PC-3 (cell line): Measurements from ENCODE around the gene SPACA4. TPM values are rescaled to one million over a fixed set of nuclear protein-coding genes. Genes with fewer than 3 reads are reported as not detected.
A peak's percentile ranks its signal among the peaks of the same experiment; 100 is the strongest.

Experiments
- ATAC-seq: fragments of 200-7000 bp; cut with Tn5 transposase; 2 replicates; pipeline ENCODE4 v1.9.1; 2020; ENCODE audit warnings: mild to moderate bottlenecking, moderate library complexity
- BruUV-seq: library from RNA; stranded (reverse); fragments of 400-500 nt; replicated peaks from 2 replicates; lab custom pipeline; 2021; lab: Mats Ljungman, UMichigan
- CTCF ChIA-PET: fragments of 300-600 bp; sonication (Branson Sonifier 250); formaldehyde crosslinking; loops from one replicate; lab custom pipeline; 2022; ENCODE audit warnings: antibody characterized with exemption; lab: Charles Lee
- POLR2A ChIA-PET: fragments of 300-600 bp; sonication (Branson Sonifier 250); formaldehyde crosslinking; loops from one replicate; lab custom pipeline; 2022; ENCODE audit warnings: antibody characterized with exemption; ENCODE audit not compliant: unreplicated experiment; lab: Charles Lee
- DNase-seq: peaks from one replicate; pipeline ENCODE4 v3.0.0-alpha.2; 2015
- H2AFZ ChIP-seq: fragments of 300-600 bp; sonication (generic); 2 replicates; pipeline ENCODE4 v1.6.0; 2016; ENCODE audit warnings: antibody characterized with exemption, low read length
- H3F3A ChIP-seq: fragments of 300-600 bp; sonication (generic); one replicate; pipeline ENCODE4 v1.6.0; 2017; ENCODE audit warnings: antibody characterized with exemption, low read length, control low read depth, mild to moderate bottlenecking; ENCODE audit not compliant: unreplicated experiment
- H3K27ac ChIP-seq: fragments of 300-600 bp; sonication (generic); 2 replicates; pipeline ENCODE4 v1.5.1; 2016; ENCODE audit warnings: mild to moderate bottlenecking, low read length
- H3K27me3 ChIP-seq: fragments of 300-600 bp; sonication (generic); 2 replicates; pipeline ENCODE4 v1.6.1; 2016; ENCODE audit warnings: low read length, mixed read lengths
- H3K36me3 ChIP-seq: fragments of 300-600 bp; sonication (generic); 2 replicates; pipeline ENCODE4 v1.6.1; 2016; ENCODE audit warnings: low read depth, mixed run types, low read length, mixed read lengths
- H3K4me1 ChIP-seq: fragments of 300-600 bp; sonication (generic); 2 replicates; pipeline ENCODE4 v1.5.1; 2016; ENCODE audit warnings: low read length; ENCODE audit not compliant: insufficient read depth
- H3K4me2 ChIP-seq: fragments of 300-600 bp; sonication (generic); 2 replicates; pipeline ENCODE4 v1.6.0; 2016; ENCODE audit warnings: low read length
- H3K4me3 ChIP-seq: fragments of 300-600 bp; sonication (generic); 2 replicates; pipeline ENCODE4 v1.5.1; 2016; ENCODE audit warnings: mild to moderate bottlenecking, low read length, mixed read lengths
- H3K79me2 ChIP-seq: fragments of 300-600 bp; sonication (generic); 2 replicates; pipeline ENCODE4 v1.6.1; 2017; ENCODE audit warnings: low read length, mixed read lengths
- H3K9ac ChIP-seq: fragments of 300-600 bp; sonication (generic); 2 replicates; pipeline ENCODE4 v1.6.0; 2016; ENCODE audit warnings: mild to moderate bottlenecking, low read length
- H3K9me2 ChIP-seq: fragments of 300-600 bp; sonication (generic); replicated peaks from 2 replicates; pipeline ENCODE4 v1.6.1; 2016; ENCODE audit warnings: mixed run types, low read length, mixed read lengths
- H3K9me3 ChIP-seq: fragments of 300-600 bp; sonication (generic); 2 replicates; pipeline ENCODE4 v1.6.1; 2016; ENCODE audit warnings: low read length, mixed read lengths
- H4K20me1 ChIP-seq: fragments of 300-600 bp; sonication (generic); 2 replicates; pipeline ENCODE4 v1.6.1; 2016; ENCODE audit warnings: low read length, mixed read lengths
- EZH2 ChIP-seq: fragments of 300-600 bp; sonication (generic); IDR thresholded peaks from one replicate; pipeline ENCODE4 v1.6.1; 2017; ENCODE audit warnings: antibody characterized with exemption, mild to moderate bottlenecking, low read length; ENCODE audit not compliant: unreplicated experiment
- EZH2phosphoT487 ChIP-seq: fragments of 300-600 bp; sonication (generic); IDR thresholded peaks from 2 replicates; pipeline ENCODE4 v1.6.1; 2018; ENCODE audit warnings: mild to moderate bottlenecking, antibody characterized with exemption, low read length, borderline replicate concordance
- intact Hi-C: fragments of 100-400 bp; cut with micrococcal nuclease; formaldehyde crosslinking; loops from 2 replicates; pipeline ENCODE4 v1.9.0; 2023
- total RNA-seq: library from RNA; depleted of rRNA; stranded (reverse); fragments of >200 nt; gene quantifications from 2 replicates; pipeline ENCODE4 v1.2.3, GENCODE V29; 2014
- TF ChIP-seq, protein P1 (sequence below): fragments of 300-600 bp; sonication (generic); conservative IDR thresholded peaks from 2 replicates; pipeline ENCODE4 v1.5.1; 2017; ENCODE audit warnings: antibody characterized with exemption, low read depth, mild to moderate bottlenecking, low read length

SPACA4 gene
- total RNA-seq, 1 experiment from 2014 or later = not detected

DNA sequence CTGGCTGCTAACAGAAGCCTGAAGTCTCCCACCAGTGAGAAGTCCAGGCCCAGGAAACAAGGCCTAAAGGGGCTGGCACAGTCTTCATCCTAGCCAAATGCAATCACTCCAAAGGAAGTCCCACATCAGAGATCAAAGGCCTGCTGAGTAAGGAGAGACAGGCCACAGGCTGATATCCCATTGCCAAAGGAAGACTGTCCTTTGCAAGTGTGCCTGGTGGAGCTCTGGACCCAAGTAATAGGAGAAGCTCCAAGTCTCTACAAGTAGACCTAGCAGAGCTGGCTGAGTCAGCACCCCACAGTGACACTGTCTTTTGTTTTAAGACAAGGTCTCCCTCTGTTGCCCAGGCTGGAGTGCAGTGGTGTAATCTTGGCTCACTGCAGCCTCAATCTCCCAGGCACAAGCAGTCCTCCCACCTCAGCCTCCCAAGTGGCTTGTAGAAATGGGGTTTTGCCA is 26.2 kb downstream of the SPACA4 start:
- Histone ChIP-seq H3K4me3 (no peak overlapping the region), H3K4me2 (no peak overlapping the region), H3K9me3 (no peaks in the 10 kb centered on the region), H3K27ac (no peak overlapping the region), H3K9me2 (no peaks in the 10 kb centered on the region), H2AFZ (no peak overlapping the region), H3K27me3 (no peaks in the 10 kb centered on the region), H3K79me2 (no peaks in the 10 kb centered on the region), H3K36me3 (no peaks in the 10 kb centered on the region), H3K9ac (no peak overlapping the region), H3K4me1 (peaks cover 21% of the 10 kb centered on the region), H3F3A (peaks cover 3% of the 10 kb centered on the region), H4K20me1 (no peaks in the 10 kb centered on the region)
- POLR2A ChIA-PET = interaction anchor here (0.7 kb wide), 1 partner anchor 13 kb away, joined by 5 read pairs; the partner anchor contains the start of gene SPHK2
- CTCF ChIA-PET = no interaction called here
- ATAC-seq (no peak), DNase-seq (no peak)
- no TSS peak for BruUV-seq
- intact Hi-C loops = no loop called here
- TF ChIP-seq EZH2 (no peak), EZH2phosphoT487 (no peak)
- TF ChIP-seq, protein P1, sequence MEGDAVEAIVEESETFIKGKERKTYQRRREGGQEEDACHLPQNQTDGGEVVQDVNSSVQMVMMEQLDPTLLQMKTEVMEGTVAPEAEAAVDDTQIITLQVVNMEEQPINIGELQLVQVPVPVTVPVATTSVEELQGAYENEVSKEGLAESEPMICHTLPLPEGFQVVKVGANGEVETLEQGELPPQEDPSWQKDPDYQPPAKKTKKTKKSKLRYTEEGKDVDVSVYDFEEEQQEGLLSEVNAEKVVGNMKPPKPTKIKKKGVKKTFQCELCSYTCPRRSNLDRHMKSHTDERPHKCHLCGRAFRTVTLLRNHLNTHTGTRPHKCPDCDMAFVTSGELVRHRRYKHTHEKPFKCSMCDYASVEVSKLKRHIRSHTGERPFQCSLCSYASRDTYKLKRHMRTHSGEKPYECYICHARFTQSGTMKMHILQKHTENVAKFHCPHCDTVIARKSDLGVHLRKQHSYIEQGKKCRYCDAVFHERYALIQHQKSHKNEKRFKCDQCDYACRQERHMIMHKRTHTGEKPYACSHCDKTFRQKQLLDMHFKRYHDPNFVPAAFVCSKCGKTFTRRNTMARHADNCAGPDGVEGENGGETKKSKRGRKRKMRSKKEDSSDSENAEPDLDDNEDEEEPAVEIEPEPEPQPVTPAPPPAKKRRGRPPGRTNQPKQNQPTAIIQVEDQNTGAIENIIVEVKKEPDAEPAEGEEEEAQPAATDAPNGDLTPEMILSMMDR = no peak

DNA sequence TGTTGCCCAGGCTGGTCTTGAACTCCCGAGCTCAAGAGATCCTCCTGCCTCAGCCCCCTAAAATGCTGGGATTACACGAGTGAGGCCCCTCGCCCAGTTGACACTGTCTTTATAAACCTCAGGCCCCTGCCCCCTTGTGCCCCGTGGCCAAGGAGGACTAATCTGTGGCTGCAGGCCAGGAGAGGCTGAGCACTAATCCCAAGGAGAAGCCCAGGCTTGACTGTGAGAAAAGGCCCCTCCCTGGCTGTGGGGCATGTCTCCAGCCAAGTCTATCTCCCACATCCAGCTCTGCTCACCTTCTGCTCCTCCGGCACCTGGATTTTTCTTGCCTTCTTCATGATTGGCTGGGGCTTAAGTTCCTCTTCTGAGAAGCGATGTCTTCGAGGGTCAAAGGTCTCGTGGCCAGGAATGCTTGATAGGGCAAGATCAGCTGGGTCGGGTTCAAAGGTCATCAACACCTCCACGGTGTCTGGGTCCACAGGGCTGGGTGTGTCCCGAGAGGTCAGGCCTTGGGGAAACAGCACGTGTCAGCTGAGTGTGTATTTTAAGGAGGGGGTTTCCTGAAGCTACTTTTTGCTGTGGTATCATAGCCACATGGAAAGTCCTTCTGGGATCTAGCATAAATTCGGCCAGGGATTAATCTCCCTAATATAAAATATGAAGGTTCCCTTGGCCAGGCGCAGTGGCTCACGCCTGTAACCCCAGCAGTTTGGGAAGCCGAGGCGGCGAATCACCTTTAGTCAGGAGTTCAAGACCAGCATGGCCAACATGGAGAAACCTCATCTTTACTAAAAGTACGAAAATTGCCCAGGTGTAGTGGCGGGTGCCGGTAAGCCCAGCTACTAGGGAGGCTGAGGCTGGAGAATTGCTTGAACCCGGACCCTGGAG is 26.9 kb downstream of the SPACA4 start:
- Histone ChIP-seq H2AFZ (no peak overlapping the region), H3K4me2 (no peak overlapping the region; the same call in 1 of the 2 replicates), H3K9me3 (no peaks in the 10 kb centered on the region), H3K79me2 (no peaks in the 10 kb centered on the region), H4K20me1 (no peaks in the 10 kb centered on the region), H3K9ac (no peak overlapping the region), H3K27me3 (no peaks in the 10 kb centered on the region), H3K4me3 (no peak overlapping the region), H3K27ac (no peak overlapping the region), H3K9me2 (no peaks in the 10 kb centered on the region), H3F3A (peaks cover 3% of the 10 kb centered on the region), H3K4me1 (peaks cover 24% of the 10 kb centered on the region), H3K36me3 (no peaks in the 10 kb centered on the region)
- TF ChIP-seq EZH2 (no peak), EZH2phosphoT487 (no peak)
- TF ChIP-seq, protein P1 = no peak
- no TSS peak for BruUV-seq
- ATAC-seq (no peak), DNase-seq (no peak)
- POLR2A ChIA-PET = interaction anchor here (0.7 kb wide), 1 partner anchor 14 kb away, joined by 5 read pairs; the partner anchor contains the start of gene SPHK2
- intact Hi-C loops = no loop called here
- CTCF ChIA-PET = no interaction called here

DNA sequence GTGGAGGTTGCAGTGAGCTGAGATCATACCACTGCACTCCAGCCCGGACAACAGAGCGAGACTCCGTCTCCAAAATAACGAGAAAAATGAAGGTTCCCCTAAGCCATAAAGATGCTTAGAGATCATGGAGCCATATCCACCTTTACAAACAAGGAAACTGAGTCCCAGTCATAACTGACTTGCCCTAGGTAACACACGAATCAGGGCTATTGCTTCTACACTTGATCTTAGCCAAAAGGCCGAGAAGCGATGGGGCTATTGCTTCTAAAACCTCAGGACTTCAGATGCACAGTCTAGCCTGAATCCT is 27.4 kb downstream of the SPACA4 start:
- no peaks in the 10 kb centered on the region for H3K9me3 ChIP-seq
- no peak for DNase-seq
- ChIA-PET POLR2A (interaction anchor here (0.7 kb wide), 1 partner anchor 87 kb away, joined by 4 read pairs; no protein-coding TSS in a partner anchor), CTCF (no interaction called here)
- no peaks in the 10 kb centered on the region for H3K79me2 ChIP-seq
- no peak overlapping the region for H3K27ac ChIP-seq
- no peak for ATAC-seq
- H4K20me1 ChIP-seq = no peaks in the 10 kb centered on the region
- H3K36me3 ChIP-seq = no peaks in the 10 kb centered on the region
- peak overlapping the region; percentile 7; the same call in 1 of the 2 replicates for H3K4me3 ChIP-seq
- H3F3A ChIP-seq = peaks cover 3% of the 10 kb centered on the region
- intact Hi-C loops = no loop called here
- no peaks in the 10 kb centered on the region for H3K9me2 ChIP-seq
- no peak overlapping the region for H3K9ac ChIP-seq
- H2AFZ ChIP-seq = 0 out of 2 replicates have a peak overlapping the region, but pooled peaks have one; percentile 33
- H3K27me3 ChIP-seq = no peaks in the 10 kb centered on the region
- H3K4me1 ChIP-seq = peaks cover 24% of the 10 kb centered on the region
- no peak for TF ChIP-seq EZH2phosphoT487
- TF ChIP-seq, protein P1 = no peak
- no peak for TF ChIP-seq EZH2
- peak overlapping the region; percentile 96 for H3K4me2 ChIP-seq
- no TSS peak for BruUV-seq
